ENCODE measurements around the gene TINCR.

The TINCR gene

DNA sequence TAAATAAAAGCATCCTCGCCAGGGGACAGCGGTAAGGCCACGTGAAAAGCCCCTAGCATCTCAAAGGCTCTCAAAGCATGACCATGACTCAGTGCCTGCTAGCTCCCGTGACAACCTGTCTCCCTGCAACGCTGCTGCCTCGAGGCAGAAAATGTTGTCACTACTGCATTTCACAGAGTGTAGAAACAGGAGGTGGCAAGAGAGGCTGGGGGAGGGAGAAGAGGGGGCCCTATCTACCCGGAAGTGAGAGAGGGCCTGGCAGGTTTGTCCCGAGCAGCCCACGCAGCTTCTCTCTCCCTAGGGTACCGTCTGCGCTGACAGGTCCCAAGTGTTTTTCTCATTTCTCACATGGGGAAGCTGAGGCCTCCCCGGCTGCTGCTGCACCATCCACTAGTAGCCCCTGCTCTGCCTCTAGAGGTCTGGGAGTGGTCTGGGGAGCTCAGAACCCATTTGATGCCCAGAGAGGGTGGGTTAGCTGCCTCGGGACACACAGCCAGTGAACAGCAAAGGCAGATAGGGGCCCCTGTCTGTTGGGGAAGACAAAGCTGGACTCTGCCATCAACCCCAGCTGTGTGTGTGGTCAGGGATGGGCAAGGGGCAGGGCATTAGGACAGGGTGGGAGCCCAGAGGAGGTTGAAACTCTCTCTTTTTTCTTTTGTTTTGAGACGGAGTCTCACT lies 3.7 kb downstream of the TINCR start:
- TF ChIP-seq, protein P1, sequence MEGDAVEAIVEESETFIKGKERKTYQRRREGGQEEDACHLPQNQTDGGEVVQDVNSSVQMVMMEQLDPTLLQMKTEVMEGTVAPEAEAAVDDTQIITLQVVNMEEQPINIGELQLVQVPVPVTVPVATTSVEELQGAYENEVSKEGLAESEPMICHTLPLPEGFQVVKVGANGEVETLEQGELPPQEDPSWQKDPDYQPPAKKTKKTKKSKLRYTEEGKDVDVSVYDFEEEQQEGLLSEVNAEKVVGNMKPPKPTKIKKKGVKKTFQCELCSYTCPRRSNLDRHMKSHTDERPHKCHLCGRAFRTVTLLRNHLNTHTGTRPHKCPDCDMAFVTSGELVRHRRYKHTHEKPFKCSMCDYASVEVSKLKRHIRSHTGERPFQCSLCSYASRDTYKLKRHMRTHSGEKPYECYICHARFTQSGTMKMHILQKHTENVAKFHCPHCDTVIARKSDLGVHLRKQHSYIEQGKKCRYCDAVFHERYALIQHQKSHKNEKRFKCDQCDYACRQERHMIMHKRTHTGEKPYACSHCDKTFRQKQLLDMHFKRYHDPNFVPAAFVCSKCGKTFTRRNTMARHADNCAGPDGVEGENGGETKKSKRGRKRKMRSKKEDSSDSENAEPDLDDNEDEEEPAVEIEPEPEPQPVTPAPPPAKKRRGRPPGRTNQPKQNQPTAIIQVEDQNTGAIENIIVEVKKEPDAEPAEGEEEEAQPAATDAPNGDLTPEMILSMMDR (IDR thresholded peaks at IDR 0.05; ENCODE audit: insufficient read depth, missing control alignments) = no peak
- no peak for FAIRE-seq
- no peak for DNase-seq (ENCODE audit: insufficient read length, low spot score)

DNA sequence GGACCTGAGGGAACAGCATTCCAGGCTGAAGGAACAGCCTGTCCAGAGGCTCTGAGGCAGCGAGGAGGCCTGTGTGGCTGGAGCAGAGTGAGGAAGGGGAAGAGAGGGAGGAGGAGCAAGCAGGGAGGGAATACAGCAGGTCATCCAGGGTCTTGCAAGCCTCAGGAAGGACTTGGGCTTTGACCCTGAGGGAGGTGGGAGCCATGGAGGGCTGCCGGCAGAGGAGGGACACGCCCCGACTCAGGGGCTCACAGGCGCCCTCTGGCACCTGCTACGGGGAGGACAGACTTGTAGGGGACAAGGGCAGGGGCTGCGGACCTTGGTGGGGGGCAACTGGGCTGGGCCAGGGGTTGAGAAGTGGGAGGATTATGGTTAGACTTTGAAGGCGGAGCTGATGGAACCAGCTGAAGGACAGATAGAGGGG lies 4.7 kb downstream of the TINCR start:
- FAIRE-seq (no peak), DNase-seq (ENCODE audit: insufficient read length, low spot score) (no peak)
- TF ChIP-seq, protein P1 (IDR thresholded peaks at IDR 0.05; ENCODE audit: insufficient read depth, missing control alignments) = peak; percentile 18

DNA sequence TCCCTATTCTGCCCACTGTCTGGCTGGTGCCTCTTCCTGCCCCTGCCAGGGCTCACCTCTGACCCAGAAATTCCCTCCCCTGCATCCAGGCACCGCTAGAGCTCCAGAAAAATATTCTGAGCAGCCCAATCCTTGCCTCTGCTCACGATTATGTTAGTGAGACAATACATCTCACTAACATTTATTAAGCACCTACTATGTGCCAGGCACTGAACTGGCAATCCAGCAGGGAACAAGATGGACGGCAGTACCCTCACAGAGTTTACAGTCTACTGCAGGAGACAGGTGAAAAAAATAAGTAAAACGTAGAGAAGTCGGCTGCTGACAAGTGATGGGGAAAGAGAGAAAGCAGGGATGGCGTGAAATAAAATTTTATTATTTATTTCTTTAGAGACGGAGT lies 5.5 kb downstream of the TINCR start:
- TF ChIP-seq, protein P1 (IDR thresholded peaks at IDR 0.05; ENCODE audit: insufficient read depth, missing control alignments) = no peak
- no peak for FAIRE-seq

DNA sequence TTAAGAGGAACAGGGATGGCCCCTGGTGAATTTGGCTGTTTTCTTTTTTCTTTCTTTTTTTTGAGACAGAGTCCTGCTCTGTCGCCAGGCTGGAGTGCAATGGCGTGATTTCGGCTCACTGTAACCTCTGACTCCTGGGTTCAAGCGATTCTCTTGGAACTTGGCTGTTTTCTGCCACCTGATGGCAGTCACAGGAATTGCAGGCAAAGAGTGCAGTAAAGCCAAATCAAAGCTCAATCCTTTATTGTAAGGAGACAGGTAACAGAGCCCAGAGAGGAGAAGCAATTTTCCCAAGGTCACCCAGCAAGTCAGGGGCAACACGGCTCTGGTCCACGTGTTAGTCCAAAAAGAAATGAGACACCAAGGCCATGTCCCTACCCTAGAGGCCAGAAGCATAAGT lies 6.2 kb downstream of the TINCR start:
- TF ChIP-seq, protein P1 (IDR thresholded peaks at IDR 0.05; ENCODE audit: insufficient read depth, missing control alignments) = peak; percentile 35
- FAIRE-seq = no peak
- no peak for DNase-seq (ENCODE audit: insufficient read length, low spot score)

More for the DNA sequence above, 5.5 kb downstream of the TINCR start:
- no peak for DNase-seq (ENCODE audit: insufficient read length, low spot score)

DNA sequence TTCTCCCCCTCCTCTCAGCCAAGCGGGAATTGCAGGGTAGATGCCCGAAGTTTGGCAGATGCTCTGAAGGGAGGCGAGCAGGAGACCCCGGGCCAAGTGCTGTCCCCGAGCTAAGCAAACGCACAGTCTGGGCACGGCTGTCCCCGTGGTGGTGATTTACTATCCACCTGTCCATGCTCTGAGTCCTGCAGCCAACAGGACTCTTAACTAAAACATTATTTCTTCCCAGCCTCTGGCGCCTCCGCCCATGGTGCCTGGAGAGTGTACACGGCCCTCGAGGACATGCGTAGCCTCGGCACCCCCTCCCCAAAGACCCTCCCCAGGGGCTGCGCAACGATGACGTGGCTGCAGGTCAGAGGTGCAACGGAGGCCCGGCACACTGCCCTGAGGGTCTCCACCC lies 7.6 kb downstream of the TINCR start:
- FAIRE-seq (no peak), DNase-seq (ENCODE audit: insufficient read length, low spot score) (no peak)
- TF ChIP-seq, protein P1 (IDR thresholded peaks at IDR 0.05; ENCODE audit: insufficient read depth, missing control alignments) = no peak

DNA sequence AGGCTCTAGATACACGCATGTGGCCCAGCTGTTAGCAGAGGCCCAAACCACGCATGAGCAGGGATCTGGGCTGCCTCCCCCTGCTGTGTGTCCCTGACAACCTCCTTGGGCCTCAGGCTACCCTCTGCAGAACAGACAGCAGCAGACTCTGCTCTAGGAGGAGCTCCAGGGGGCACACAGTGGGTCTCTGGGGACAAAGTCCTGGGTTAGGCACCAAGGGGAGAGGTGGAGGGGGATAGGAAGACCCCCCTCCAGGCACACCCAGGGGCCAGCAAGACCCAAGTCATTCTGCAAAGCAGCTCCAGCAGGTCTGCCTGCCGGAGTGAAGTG lies 8.0 kb downstream of the TINCR start:
- TF ChIP-seq, protein P1 (IDR thresholded peaks at IDR 0.05; ENCODE audit: insufficient read depth, missing control alignments) = no peak
- no peak for FAIRE-seq
- DNase-seq (ENCODE audit: insufficient read length, low spot score) = no peak

DNA sequence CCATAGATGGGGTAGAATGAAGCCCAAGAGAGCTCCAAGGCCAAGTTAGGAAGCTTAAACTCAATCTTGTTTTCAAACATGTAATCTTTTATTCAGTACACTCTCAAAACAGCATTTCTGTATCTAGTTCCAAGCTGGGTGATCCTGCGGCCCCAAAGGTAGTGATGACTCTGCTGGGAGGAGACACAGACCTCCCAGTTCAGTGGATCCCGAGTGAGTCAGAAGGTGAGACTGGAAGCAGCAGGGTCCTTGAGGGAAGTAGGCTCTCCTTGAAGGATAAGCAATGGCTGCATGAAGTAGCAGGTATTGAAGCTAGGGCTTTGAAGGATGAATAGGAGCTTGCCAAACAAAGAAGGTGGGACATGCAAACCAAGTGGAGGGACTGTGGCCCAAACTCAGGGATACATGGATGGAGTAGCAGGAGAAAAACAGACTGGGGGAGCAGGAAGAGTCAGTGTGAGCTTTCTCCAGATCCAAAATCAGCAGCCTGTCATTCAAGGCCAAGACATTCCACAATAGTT lies 9.6 kb downstream of the TINCR start:
- FAIRE-seq (no peak), DNase-seq (ENCODE audit: insufficient read length, low spot score) (no peak)
- TF ChIP-seq, protein P1 (IDR thresholded peaks at IDR 0.05; ENCODE audit: insufficient read depth, missing control alignments) = no peak

Measured in D721Med (cell line).